Brain microvascular endothelial cell (primary cell): ENCODE data around the gene TEAD2.

Experiments used
- DNase-seq: peaks from one replicate; pipeline ENCODE4 v3.0.0-alpha.2; 2020
- H3K27ac ChIP-seq: fragments of 250-450 bp; sonication (Bioruptor Pico); 2 replicates; pipeline ENCODE4 v1.5.1; 2020; ENCODE audit warnings: mild to moderate bottlenecking, moderate library complexity
- H3K27me3 ChIP-seq: fragments of 250-450 bp; sonication (Bioruptor Pico); replicated peaks from 2 replicates; pipeline ENCODE4 v1.5.1; 2020; ENCODE audit warnings: mild to moderate bottlenecking
- H3K36me3 ChIP-seq: fragments of 250-450 bp; sonication (Bioruptor Pico); replicated peaks from 2 replicates; pipeline ENCODE4 v1.5.1; 2020; ENCODE audit warnings: mild to moderate bottlenecking
- H3K4me3 ChIP-seq: 2 replicates; pipeline ENCODE4 v1.5.1; 2011; ENCODE audit warnings: low read depth, mild to moderate bottlenecking, control low read depth, low read length, moderate library complexity
- CTCF ChIP-seq: IDR thresholded peaks from 2 replicates; pipeline ENCODE4 v1.5.1; 2011; ENCODE audit warnings: low read depth, mild to moderate bottlenecking, moderate library complexity, low read length, control low read depth, inconsistent platforms; ENCODE audit errors: missing control alignments
- in situ Hi-C: cut with HindIII; loops from 2 replicates; pipeline ENCODE4 v1.10.0; 2017; ENCODE audit warnings: low sequenced_read_pairs, low pct_ligation_motif_present

TEAD2 gene

DNA sequence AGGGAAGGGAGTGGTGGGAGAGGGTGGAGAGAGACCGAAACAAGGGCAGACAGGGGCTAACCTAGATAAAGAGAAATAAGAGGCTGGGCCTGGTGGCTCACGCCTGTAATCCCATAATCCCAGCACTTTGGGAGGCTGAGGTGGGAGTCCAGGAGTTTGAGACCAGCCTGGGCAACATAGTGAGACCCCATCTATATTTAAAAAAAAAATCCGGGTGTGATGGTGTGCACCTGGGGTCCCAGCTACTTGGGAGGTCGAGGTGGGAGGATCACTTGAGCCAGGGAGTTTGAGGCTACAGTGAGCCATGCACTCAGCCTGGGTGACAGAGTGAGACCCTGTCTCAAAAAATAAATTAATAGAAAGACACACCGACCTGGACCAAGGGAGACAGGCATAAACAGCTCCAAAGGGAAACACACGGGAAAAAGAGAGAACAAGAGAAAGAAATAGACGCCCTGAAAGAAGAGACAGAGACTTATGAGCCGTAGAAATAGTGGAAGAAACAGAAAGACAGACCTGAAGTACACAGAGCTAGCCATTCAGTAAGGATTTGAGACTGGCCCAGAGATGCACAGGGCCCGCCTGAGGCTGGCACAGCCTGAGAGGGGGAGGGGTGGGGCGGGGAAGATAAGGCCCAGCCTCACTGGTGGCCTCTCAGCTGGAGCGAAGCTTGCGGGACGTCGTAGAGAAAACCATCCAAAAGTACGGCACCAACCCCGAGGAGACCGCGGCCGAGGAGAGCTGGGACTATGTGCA, 24.8 kb downstream of the TEAD2 start:
- in situ Hi-C loops = no loop called here
- no peak overlapping the region for H3K27ac ChIP-seq
- no peaks in the 10 kb centered on the region for H3K27me3 ChIP-seq
- TF ChIP-seq CTCF = no peak
- H3K4me3 ChIP-seq = no peak overlapping the region
- no peak for DNase-seq
- peaks cover 15% of the 10 kb centered on the region for H3K36me3 ChIP-seq

DNA sequence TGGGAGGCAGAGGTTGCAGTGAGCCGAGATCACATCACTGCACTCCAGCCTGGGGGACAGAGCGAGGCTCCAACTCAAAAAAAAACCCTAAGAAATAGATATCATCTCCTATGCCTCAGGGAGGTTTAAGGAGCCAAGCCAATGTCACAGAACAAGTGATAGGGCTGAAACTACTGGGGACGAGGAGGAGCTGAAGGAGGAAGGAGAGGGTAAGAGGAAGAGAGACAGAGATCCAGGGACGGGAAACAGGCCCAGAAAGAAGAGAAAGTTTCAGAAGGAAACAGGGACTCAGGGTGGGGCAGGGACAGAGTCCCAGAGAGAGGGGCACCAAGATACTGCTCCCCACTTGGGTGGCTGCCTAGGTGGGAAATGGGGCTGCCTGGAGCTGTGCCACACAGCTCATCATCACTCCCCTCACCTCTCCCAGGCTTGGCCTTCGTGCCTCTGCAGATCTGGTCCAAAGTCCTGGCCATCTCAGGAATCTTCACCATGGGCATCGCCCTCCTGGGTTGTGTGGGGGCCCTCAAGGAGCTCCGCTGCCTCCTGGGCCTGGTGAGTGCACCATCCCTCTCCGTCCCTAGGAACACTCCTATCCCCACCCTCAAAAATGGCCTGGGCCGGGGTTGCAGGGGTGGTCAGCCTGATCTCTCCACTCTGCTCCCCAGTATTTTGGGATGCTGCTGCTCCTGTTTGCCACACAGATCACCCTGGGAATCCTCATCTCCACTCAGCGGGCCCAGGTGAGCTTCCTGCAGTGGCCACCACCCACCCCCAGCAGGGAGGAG, 25.5 kb downstream of the TEAD2 start:
- peaks cover 10% of the 10 kb centered on the region for H3K36me3 ChIP-seq
- no peaks in the 10 kb centered on the region for H3K27me3 ChIP-seq
- no peak overlapping the region for H3K4me3 ChIP-seq
- H3K27ac ChIP-seq = no peak overlapping the region
- TF ChIP-seq CTCF = no peak
- no peak for DNase-seq
- in situ Hi-C loops = no loop called here

DNA sequence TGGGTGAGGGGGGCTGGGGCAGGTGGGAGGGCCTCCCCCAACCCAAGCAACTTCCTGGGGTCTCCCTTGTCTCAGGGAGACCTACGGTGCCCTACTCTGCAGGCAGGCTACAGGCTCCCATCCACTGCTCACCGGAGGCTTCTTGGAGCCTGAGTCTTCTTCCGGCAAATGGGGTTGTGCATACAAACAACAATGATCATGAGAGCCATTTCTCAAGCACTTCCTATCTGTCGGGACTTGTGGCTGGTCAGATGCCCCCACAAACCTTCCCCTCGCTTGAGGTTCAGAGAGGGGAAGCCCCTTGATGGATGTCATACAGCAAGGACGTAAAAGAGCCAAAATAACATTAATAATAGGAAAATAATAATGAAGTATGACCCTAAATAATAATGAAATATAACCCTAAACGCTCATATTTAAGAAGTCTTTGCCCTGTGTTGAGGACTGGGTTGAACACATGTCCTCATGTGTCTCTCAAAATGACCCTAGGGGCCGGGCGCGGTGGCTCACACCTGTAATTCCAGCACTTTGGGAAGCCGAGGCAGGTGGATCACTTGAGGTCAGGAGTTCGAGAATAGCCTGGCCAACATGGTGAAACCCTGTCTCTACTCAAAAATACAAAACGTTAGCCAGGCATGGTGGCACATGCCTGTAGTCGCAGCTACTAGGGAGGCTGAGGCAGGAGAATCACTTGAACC, 26.3 kb downstream of the TEAD2 start:
- in situ Hi-C loops = no loop called here
- H3K4me3 ChIP-seq = no peak overlapping the region
- peaks cover 3% of the 10 kb centered on the region for H3K36me3 ChIP-seq
- H3K27me3 ChIP-seq = no peaks in the 10 kb centered on the region
- no peak overlapping the region for H3K27ac ChIP-seq
- no peak for DNase-seq
- TF ChIP-seq CTCF = no peak

DNA sequence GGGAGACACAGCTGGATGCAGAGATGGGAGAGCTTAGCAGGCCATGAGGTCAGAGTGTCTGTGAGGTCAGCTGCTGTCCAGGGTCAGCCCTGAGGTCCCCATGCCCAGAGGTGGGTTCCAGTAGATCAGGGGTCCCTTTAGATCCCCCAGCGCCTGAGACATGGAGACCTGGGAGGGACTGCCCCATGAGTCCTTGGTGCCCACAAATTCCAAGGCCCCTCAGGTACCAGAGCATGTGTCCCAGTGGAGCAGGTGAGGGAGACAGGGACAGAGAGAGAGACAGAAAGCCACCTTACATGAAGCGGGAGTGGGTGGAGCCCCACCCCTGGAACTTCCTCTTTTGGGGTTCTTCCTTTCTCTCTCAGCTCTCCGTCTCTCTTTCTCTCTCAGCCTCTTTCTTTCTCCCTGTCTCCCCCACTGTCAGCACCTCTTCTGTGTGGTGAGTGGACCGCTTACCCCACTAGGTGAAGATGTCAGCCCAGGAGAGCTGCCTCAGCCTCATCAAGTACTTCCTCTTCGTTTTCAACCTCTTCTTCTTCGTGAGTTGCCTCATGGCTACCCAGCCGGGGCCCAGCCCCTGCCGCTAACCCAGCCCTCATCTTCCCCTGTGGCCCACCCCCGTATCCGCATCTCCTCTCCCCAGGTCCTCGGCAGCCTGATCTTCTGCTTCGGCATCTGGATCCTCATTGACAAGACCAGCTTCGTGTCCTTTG, 27.0 kb downstream of the TEAD2 start, which contains the start of gene CD37:
CD37 (plus strand) TSS at position 336 of the 713 bp plus-strand sequence; CDS start at position 471, 135 bp downstream.
- in situ Hi-C loops = no loop called here
- no peak within 1 kb of the TSS for H3K4me3 ChIP-seq
- no peaks in the 10 kb centered on the region for H3K27me3 ChIP-seq
- DNase-seq = no peak
- TF ChIP-seq CTCF = no peak
- H3K36me3 ChIP-seq = no peaks in the 10 kb centered on the region
- no peak within 1 kb of the TSS for H3K27ac ChIP-seq

DNA sequence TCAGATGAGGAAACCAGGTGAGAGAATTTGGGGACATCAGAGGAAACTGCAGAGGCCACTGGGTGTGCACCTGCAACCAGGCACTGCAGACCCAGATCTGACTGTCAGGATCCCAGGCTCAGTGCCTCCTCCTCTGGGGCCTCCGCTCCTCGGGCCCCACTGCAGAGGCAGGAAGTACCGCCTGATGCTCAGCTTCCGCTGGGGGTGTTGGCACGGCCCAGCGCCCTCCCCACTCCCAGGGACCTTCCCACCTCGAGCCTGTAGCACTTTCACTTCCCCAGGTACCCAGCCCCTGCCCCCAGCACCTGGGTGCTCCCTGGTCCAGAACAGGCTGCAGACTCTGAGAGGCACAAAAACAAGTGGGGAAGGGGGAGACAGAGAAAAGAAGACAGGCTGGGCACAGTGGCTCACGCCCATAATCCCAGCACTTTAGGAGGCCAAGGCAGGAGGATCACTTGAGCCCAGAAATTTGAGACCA, 28.4 kb downstream of the TEAD2 start:
- Histone ChIP-seq H3K27me3 (no peaks in the 10 kb centered on the region), H3K27ac (no peak overlapping the region), H3K4me3 (no peak overlapping the region), H3K36me3 (no peaks in the 10 kb centered on the region)
- no peak for DNase-seq
- no peak for TF ChIP-seq CTCF
- in situ Hi-C loops = no loop called here
